DLD1 (cell line): Measurements from ENCODE around the gene SFTPA2.
"Not testable (repeated sequence)": the region's sequence is repeated elsewhere in the genome, so short reads cannot be mapped to it uniquely, and the experiment has no call there.

Experiments
- in situ Hi-C: cut with HindIII; loops from 2 replicates; pipeline ENCODE4 v1.10.0; 2017; ENCODE audit warnings: low sequenced_read_pairs

The SFTPA2 gene

GRCh38 chr10:79560160-79560709 is at the start of gene SFTPA2:
Gene SFTPA2 (minus strand): TSS chr10:79560407. CDS start chr10:79559483, 924 bp downstream.
- in situ Hi-C loops: no loop called here

DNA sequence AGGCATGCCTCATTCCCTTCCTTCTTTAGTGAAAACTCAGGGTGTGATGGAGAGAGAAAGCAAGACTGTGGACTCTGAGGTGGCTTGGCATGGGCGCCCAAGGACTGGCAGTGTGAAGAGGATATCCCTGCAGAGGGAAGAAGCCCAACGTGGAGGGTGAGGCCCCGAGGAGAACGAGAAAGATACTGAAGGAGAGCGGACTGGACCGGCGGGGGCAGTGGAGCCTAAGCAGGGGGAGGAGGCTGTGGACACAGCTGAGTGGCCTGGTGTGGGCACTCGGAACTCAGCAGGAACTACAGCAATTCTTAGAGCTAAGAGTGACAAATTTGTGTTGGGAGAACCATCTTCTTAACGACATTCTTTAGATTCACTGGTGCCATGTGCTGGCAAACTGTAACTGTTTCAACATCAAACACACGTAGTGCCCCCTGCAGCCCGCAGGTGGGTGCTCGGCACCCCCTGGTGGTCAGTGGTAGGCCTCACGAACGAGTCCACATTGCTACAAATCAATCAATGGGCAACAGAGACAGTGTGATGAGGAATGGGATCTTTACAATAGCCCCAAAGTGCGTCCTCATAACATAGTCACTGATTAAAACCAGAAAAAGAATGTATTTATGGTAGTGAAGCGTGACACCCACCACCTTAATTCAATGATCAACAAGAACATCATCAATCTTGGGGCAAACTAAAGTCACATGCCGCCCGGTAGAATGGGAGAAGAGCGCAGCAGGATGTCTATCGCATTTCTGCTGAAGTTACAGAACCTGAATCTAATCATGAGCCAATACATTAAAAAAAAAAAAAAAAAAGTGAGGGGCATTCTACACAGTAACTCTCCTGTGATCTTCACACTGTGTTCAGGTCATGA is 48.5 kb upstream of the SFTPA2 start:
- in situ Hi-C loops: no loop called here

DNA sequence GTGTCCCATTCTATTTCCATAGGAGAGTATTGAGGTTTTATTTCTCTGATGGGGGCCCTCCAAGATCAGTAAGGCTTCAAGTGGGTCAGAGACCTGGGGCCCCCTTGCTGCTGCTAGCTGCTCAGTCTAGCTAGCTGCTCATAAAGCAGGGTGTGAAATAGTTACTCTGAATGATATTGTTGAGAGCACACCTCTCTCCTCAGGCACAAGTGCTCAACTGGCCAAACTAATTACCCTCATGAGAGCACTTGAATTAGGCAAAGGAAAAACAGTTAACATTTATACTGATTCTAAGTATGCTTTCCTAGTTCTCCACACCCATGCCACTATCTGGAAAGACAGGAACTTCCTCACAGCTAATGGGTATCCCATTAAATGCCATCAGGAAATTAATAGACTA is 45.1 kb upstream of the SFTPA2 start:
- in situ Hi-C loops: no loop called here

DNA sequence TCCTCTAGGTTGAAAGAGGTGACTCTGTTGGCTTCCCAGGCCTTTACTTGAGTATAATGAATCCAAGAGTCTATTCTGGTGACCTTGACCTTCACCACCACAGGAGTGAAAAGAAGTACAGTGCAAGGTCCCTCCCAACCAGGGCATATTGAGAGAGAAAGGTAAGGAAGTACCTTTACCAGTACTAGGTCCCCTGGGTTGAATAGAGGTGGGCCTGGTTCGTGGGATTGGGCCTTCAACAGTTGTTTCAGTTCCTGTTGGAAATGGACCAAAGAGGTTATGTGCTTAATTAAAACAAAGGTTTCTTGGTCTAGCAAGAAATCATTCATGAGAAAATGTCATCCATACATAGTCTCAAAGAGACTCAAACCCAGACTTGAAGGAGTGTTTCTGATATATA is 44.1 kb upstream of the SFTPA2 start:
- in situ Hi-C loops: no loop called here

GRCh38 chr10:79602953-79603352 is 42.7 kb upstream of the SFTPA2 start:
- in situ Hi-C loops: no loop called here

GRCh38 chr10:79601939-79602338 is 41.7 kb upstream of the SFTPA2 start:
- in situ Hi-C loops: no loop called here

DNA sequence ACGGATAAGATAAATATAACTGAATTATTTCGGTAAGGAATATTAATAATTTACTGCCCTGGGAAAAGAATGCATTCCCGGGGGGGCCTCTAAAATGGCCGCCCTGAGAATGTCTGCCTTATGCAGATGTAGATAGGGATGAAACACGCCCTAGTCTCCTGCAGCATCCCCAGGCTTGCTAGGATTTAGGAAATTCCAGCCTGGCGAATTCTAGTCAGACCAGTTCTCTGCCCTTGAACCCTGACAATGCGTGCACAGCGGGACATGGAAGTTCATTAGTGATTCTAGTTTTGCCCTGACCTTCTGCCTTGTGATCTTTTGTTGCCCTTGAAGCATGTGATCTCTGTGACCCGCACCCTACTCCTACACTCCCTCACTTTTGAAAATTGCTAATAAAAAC is 39.4 kb upstream of the SFTPA2 start:
- in situ Hi-C loops: not testable (repeated sequence)

DNA sequence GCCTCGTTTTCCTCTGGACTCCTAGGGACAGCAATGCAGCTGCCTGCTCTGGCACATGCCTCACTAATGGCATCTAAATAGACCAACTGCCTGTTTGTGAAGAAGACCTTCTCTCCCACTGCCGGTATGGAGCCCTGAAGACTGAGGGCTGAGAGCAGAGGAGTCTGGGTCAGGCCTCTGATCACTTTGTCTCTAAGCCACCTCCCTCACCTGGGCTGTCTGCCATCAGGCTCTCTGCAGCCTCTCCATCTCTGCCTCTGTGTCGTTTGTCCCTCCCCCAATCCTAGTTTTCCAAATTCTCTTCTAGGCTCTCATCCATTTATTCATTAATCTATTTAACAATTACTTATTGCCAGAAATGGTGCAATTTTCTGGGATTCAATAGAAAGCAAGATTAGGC is 35.3 kb upstream of the SFTPA2 start:
- in situ Hi-C loops: no loop called here

GRCh38 chr10:79594565-79594964 is 34.4 kb upstream of the SFTPA2 start:
- in situ Hi-C loops: not testable (repeated sequence)

GRCh38 chr10:79593377-79593776 is 33.2 kb upstream of the SFTPA2 start:
- in situ Hi-C loops: no loop called here

- in situ Hi-C loops: no loop called here
These were observed 28.6 kb upstream of the SFTPA2 start for GRCh38 chr10:79588800-79589199.

DNA sequence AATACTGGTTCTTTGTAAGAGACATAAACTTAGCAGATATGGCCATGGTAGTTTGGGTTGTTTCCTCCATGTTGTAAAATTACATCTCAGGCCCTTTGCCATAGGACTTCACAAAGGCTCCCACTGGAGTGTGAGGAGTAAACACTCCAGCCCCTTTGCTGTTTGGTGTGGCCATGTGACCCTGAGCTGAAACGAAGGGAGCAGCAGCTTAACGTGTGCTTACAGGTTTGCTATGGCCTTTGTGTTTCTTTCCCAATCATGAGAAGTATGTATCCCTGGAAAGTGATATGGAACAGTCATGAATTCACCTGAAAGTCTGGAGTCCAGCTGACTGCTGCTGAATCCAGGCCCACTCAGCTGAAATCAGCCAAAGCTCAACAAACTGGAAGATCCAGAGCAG is 26.7 kb upstream of the SFTPA2 start:
- in situ Hi-C loops: no loop called here

DNA sequence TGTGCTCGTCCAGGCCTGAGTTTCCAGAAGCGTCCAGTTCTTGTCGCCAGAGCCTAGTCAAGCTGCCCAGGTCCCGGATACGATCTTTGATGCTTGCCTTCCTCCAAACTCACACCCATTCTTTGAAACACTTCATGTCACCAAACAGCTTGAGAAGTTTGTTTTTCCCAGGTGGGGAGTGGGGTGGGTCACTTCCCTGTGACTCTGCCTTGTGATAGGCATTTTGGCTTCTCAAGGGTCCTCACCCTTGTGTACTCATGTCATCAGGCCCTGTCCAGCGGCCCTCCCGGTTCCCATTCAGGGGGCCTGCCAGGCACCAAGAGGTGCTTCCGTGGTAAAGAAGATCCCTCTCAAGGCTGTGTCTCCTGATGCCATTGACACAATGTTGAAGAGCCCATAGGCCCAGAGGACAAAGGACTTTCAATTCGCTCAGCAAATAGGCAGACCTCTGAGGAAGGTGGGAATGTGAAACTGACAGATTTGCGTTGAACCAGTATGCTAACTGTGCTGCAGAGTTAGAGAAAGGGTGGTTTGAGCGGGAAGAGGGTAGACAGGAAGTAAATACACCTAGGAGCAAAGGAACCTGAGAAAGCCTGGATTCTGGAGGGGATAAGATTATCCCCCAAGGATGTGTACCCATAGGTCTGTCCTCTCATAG is 25.8 kb upstream of the SFTPA2 start:
- in situ Hi-C loops: no loop called here

DNA sequence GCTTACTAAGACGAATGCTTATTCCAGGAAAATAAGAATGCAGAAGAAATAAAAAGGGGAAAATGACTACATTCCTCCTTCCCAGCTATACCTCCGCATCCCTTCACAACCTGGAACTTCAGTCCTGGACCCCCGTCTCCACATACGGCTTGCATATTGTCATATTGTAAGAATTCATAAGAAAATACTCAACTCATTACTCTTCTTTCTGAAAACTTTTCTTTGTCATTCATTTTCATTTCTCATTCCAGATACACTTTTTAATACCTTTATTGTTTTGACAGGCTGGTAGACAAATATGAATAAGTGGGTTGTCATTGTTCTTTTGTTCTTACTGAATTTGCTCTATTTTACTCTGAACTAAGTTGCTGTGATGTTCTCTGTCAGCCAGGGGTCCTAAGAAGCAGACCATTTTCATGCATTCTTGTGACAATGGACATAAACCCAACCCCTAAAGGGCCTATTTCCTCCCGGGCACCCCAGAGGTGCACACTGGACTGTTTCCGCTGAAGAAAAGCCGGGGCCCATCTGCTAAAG is 23.3 kb upstream of the SFTPA2 start:
- in situ Hi-C loops: no loop called here

GRCh38 chr10:79582954-79583353 is 22.7 kb upstream of the SFTPA2 start:
- in situ Hi-C loops: not testable (repeated sequence)

GRCh38 chr10:79582096-79582495 is 21.9 kb upstream of the SFTPA2 start:
- in situ Hi-C loops: no loop called here

DNA sequence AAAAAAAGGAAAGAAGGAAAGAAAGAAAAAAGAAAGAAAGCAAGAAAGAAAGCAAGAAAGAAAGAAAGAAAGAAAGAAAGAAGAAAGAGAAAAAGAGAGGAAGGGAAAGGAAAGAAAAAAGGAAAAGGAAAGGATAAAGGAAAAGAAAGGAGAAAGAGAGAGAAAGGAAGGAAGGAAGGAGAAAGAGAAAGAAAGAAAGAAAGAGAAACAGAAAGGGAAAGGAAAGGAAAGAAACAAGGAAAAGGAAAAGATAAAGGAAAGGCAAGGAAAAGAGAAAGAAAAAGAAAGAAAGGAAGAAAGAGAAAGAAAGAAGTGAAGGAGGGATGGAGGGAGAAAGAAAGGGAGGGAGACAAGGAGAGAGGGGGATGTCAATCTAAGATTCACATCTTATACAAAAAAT is 20.8 kb upstream of the SFTPA2 start:
- in situ Hi-C loops: no loop called here

- in situ Hi-C loops: no loop called here
These were observed 19.2 kb upstream of the SFTPA2 start for GRCh38 chr10:79579361-79579760.

- in situ Hi-C loops: not testable (repeated sequence)
These were observed 10.4 kb upstream of the SFTPA2 start for GRCh38 chr10:79570624-79571023.

DNA sequence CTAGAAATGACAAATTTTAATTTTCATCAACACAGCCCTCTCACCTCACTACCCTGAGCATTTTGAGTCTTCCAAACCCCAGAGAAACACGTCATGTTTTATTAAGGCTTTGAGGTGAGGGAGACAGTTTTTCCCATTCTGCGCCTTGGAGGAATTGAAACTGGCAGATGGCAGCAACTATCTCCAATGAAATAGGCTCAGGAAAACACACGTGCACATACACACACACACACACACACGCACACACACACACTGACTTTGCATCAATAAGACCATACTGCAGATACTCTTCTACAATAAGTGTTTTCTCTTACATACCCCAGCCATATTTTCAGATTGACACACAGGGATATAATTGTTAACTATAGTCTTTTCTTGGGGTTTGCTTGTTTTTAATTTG is 3.2 kb upstream of the SFTPA2 start:
- in situ Hi-C loops: no loop called here

DNA sequence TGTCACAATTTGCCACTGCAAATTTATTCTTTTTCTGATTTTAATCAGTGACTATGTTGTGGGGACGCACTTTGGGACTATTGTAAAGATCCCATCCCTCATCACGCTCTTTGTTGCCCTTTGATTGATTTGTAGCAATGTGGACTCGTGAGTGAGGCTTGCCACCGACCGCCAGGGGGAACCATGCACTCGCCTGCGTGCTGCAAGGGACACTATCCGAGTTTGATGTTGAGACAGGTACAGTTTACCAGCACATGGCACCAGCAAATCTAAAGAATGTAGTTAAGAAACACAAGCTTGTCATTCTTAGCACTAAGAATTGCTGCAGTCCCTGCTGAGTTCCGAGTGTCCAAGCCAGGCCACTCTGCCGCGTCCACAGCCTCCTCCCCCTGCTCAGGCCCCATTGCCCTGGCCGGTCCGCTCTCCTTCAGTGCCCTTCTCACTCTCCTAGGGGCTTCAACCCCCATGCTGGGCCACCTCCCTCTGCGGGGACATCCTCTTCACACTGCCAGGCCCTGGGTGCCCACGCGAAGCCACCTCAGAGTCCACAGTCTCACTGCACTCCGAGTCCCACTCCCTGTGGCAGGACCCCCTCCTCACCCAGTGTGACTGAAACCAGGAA is 2.0 kb upstream of the SFTPA2 start:
- in situ Hi-C loops: no loop called here
